Stomach smooth muscle (tissue), 2 donors: Measurements from ENCODE around the gene RANBP9.
A peak's percentile ranks its signal among the peaks of the same experiment; 100 is the strongest.

Experiments used
- H3K27ac ChIP-seq: one replicate; pipeline ENCODE4 v1.7.0; 2013; ENCODE audit warnings: mild to moderate bottlenecking, low read length, inconsistent platforms
- H3K27me3 ChIP-seq, 2 donors: one replicate each; pipeline ENCODE4 v1.7.0; 2013; ENCODE audit warnings: low read length in 2 of 2; ENCODE audit not compliant: insufficient read depth in 2 of 2, control insufficient read depth in 1 of 2
- H3K36me3 ChIP-seq, 2 donors: one replicate each; pipeline ENCODE4 v1.7.0; 2013; ENCODE audit warnings: low read length in 2 of 2; ENCODE audit not compliant: control insufficient read depth in 2 of 2, insufficient read depth in 2 of 2
- H3K4me1 ChIP-seq: one replicate; pipeline ENCODE4 v1.7.0; 2013; ENCODE audit warnings: low read length; ENCODE audit not compliant: control insufficient read depth, insufficient read depth
- H3K4me3 ChIP-seq, 2 donors: one replicate each; pipeline ENCODE4 v1.7.0; 2013; ENCODE audit warnings: low read length in 2 of 2
- H3K9ac ChIP-seq, 2 donors: one replicate each; pipeline ENCODE4 v1.7.0; 2013; ENCODE audit warnings: low read length in 2 of 2, mild to moderate bottlenecking in 1 of 2
- H3K9me3 ChIP-seq, 2 donors: one replicate each; pipeline ENCODE4 v1.7.0; 2013; ENCODE audit warnings: low read length in 2 of 2; ENCODE audit not compliant: control insufficient read depth in 2 of 2
- donor health status: healthy.
- donor health status: Pancreatic carcinoma.

RANBP9 gene

GRCh38 chr6:13710552-13711323 is 897 bp downstream of the RANBP9 start:
- Histone ChIP-seq H3K27me3 (no peaks in the 10 kb centered on the region), H3K9ac (peak overlapping the region; percentile 88 to 93), H3K4me1 (peaks cover 14% of the 10 kb centered on the region), H3K9me3 (no peaks in the 10 kb centered on the region), H3K4me3 (peak overlapping the region; percentile 86 to 96), H3K27ac (peak overlapping the region; percentile 85), H3K36me3 (no peaks in the 10 kb centered on the region)

- Histone ChIP-seq H3K27me3 (no peaks in the 10 kb centered on the region), H3K4me1 (peaks cover 14% of the 10 kb centered on the region), H3K36me3 (no peaks in the 10 kb centered on the region), H3K27ac (peak overlapping the region; percentile 85), H3K9me3 (no peaks in the 10 kb centered on the region), H3K9ac (peak overlapping the region; percentile 88 to 93), H3K4me3 (peak overlapping the region; percentile 86 to 96)
Observed at GRCh38 chr6:13709689-13710551, 1.7 kb downstream of the RANBP9 start.

- Histone ChIP-seq H3K9ac (peak overlapping the region in 1 of 2 donors; percentile 93), H3K27ac (peak overlapping the region; percentile 26), H3K27me3 (no peaks in the 10 kb centered on the region), H3K36me3 (no peaks in the 10 kb centered on the region), H3K9me3 (no peaks in the 10 kb centered on the region), H3K4me3 (peak overlapping the region; percentile 86 to 96), H3K4me1 (peaks cover 14% of the 10 kb centered on the region)
Observed at GRCh38 chr6:13708736-13709135, 2.9 kb downstream of the RANBP9 start.

- Histone ChIP-seq H3K9ac (no peak overlapping the region), H3K4me3 (no peak overlapping the region), H3K9me3 (no peaks in the 10 kb centered on the region), H3K27ac (no peak overlapping the region), H3K36me3 (no peaks in the 10 kb centered on the region), H3K4me1 (peaks cover 8% of the 10 kb centered on the region), H3K27me3 (no peaks in the 10 kb centered on the region)
Observed at GRCh38 chr6:13703496-13703895, 8.1 kb downstream of the RANBP9 start.

DNA sequence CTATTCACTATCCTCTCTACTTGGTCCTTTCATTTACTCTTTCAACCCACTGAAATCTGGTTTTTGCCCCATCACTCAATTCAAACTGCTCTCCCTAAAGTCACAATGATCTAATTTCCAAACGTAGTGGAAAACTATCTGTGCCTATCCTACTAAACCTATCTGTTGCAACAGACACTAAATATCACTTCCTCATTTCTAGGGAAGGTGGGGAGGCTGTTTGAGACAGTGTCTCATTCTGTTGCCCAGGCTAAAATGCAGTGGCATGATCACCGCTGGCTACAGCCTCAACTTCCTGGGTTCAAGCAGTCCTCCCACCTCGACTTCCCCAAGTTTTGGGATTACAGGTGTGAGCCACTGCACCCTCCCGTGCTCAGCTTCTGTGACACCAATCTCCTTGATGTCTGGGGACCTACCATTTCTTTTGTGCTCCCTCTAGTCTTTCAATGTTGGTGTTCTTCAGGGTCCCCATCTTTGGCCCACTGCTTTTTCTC is 8.8 kb downstream of the RANBP9 start:
- H3K9me3 ChIP-seq: no peaks in the 10 kb centered on the region
- no peak overlapping the region for H3K9ac ChIP-seq
- H3K27ac ChIP-seq: no peak overlapping the region
- H3K4me1 ChIP-seq: peaks cover 4% of the 10 kb centered on the region
- H3K36me3 ChIP-seq: no peaks in the 10 kb centered on the region
- no peaks in the 10 kb centered on the region for H3K27me3 ChIP-seq
- H3K4me3 ChIP-seq: no peak overlapping the region

- Histone ChIP-seq H3K27ac (no peak overlapping the region), H3K4me3 (no peak overlapping the region), H3K4me1 (peaks cover 3% of the 10 kb centered on the region), H3K9ac (no peak overlapping the region), H3K36me3 (no peaks in the 10 kb centered on the region), H3K27me3 (no peaks in the 10 kb centered on the region), H3K9me3 (no peaks in the 10 kb centered on the region)
Observed at GRCh38 chr6:13700232-13700631, 11.4 kb downstream of the RANBP9 start.

DNA sequence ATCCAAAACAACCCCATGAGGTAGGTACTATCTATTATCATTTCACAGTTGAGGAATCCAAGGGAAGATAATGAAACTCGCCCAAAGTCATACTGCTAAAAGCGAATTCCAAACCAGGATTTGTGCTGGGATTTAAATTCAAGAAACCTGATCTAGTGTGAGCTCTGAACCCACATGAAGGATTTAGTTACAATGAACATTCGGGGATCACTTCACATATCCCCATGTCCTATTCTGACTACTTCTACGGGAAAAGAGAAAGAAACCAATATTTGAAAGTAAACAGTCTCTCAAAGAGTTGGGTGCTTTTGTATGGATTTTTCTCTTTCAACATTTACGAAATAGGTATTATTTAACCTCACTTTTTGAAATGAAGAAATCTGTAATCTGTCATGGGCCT is 12.9 kb downstream of the RANBP9 start:
- H3K9ac ChIP-seq: no peak overlapping the region
- no peaks in the 10 kb centered on the region for H3K27me3 ChIP-seq
- no peak overlapping the region for H3K27ac ChIP-seq
- peaks cover 3% of the 10 kb centered on the region for H3K4me1 ChIP-seq
- no peaks in the 10 kb centered on the region for H3K9me3 ChIP-seq
- H3K4me3 ChIP-seq: no peak overlapping the region
- no peaks in the 10 kb centered on the region for H3K36me3 ChIP-seq

- Histone ChIP-seq H3K9me3 (no peaks in the 10 kb centered on the region), H3K27me3 (no peaks in the 10 kb centered on the region), H3K27ac (no peak overlapping the region), H3K4me1 (no peaks in the 10 kb centered on the region), H3K36me3 (no peaks in the 10 kb centered on the region), H3K4me3 (no peak overlapping the region), H3K9ac (no peak overlapping the region)
Observed at GRCh38 chr6:13697857-13698256, 13.8 kb downstream of the RANBP9 start.

GRCh38 chr6:13696226-13696625 is 15.4 kb downstream of the RANBP9 start:
- H3K4me1 ChIP-seq: no peaks in the 10 kb centered on the region
- no peak overlapping the region for H3K27ac ChIP-seq

DNA sequence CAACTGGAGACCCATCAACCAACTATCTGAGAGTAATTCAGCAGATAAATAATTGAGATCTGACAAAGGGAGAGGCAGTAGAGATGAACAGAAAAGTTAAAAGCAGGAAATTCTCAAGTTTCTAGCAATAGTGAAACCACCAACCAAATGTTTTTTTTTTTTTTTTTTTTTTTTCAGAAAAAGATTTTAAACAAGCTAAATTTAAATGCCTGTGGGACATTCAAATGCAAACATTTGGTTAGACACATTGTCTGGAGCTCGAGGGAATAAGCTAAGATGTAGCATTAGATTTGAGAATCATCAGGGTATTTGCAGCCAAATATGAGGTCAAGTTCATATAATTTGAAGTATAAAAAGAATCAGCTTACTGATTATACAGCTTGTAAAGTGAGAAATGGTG is 16.4 kb downstream of the RANBP9 start:
- no peak overlapping the region for H3K27ac ChIP-seq
- no peaks in the 10 kb centered on the region for H3K4me1 ChIP-seq

More at GRCh38 chr6:13696226-13696625, 15.4 kb downstream of the RANBP9 start:
- H3K9me3 ChIP-seq: no peaks in the 10 kb centered on the region
- no peaks in the 10 kb centered on the region for H3K27me3 ChIP-seq
- H3K9ac ChIP-seq: no peak overlapping the region
- H3K36me3 ChIP-seq: no peaks in the 10 kb centered on the region
- no peak overlapping the region for H3K4me3 ChIP-seq

More for the DNA sequence above, 16.4 kb downstream of the RANBP9 start:
- H3K4me3 ChIP-seq: no peak overlapping the region
- no peak overlapping the region for H3K9ac ChIP-seq
- H3K36me3 ChIP-seq: no peaks in the 10 kb centered on the region
- H3K9me3 ChIP-seq: no peaks in the 10 kb centered on the region
- no peaks in the 10 kb centered on the region for H3K27me3 ChIP-seq
